Liver (tissue), 3 donors: ENCODE measurements around the gene PLEKHA8.

Experiments
- CTCF ChIP-seq: fragments of 150-350 bp; IDR thresholded peaks from 2 replicates; pipeline ENCODE4 v1.5.1; 2017; ENCODE audit warnings: improper control_type of control experiment, low read depth, low read length; ENCODE audit not compliant: missing input control
- EGR1 ChIP-seq, 2 donors: IDR thresholded peaks; 2 replicates each; pipeline ENCODE4 v1.6.1; 2016 to 2018; ENCODE audit warnings: antibody characterized with exemption in 2 of 2, low read depth in 2 of 2
- HNF4A ChIP-seq, 2 donors: conservative IDR thresholded peaks; 2 replicates each; pipeline ENCODE4 v1.6.1; 2016; ENCODE audit warnings: antibody characterized with exemption in 2 of 2, mild to moderate bottlenecking in 2 of 2
- REST ChIP-seq: IDR thresholded peaks from 2 replicates; pipeline ENCODE4 v1.6.1; 2016; ENCODE audit warnings: antibody characterized with exemption, mild to moderate bottlenecking
- donor health status: healthy.
- donor health status: healthy.

GRCh38 chr7:30134611-30135300 lies 106.5 kb downstream of the PLEKHA8 start, which contains the start of gene MTURN:
- TF ChIP-seq CTCF (no peak), REST (no peak), EGR1 (IDR thresholded peaks at IDR 0.05; ENCODE audit: low read depth in 2 of 2) (no peak), HNF4A (conservative IDR thresholded peaks at IDR 0.05) (no peak)
